IPS-11a (cell line): ENCODE measurements around the gene PKD2L1.
"Not testable (repeated sequence)": the region's sequence is repeated elsewhere in the genome, so short reads cannot be mapped to it uniquely, and the experiment has no call there.

ENCODE experiments used
- H3K4me3 ChIP-seq: one replicate; pipeline ENCODE4 v1.5.1; 2013; ENCODE audit warnings: low read depth, low read length, control low read depth

The PKD2L1 gene

GRCh38 chr10:100334762-100335161 is 4.7 kb upstream of the PKD2L1 start:
- H3K4me3 ChIP-seq, result no peak overlapping the region

- no peak overlapping the region for H3K4me3 ChIP-seq
These were observed 3.8 kb upstream of the PKD2L1 start for GRCh38 chr10:100333661-100334440.

GRCh38 chr10:100333106-100333505 is 3.1 kb upstream of the PKD2L1 start:
- H3K4me3 ChIP-seq, result no peak overlapping the region

GRCh38 chr10:100328198-100328597 is 1.8 kb downstream of the PKD2L1 start:
- H3K4me3 ChIP-seq, result no peak overlapping the region

DNA sequence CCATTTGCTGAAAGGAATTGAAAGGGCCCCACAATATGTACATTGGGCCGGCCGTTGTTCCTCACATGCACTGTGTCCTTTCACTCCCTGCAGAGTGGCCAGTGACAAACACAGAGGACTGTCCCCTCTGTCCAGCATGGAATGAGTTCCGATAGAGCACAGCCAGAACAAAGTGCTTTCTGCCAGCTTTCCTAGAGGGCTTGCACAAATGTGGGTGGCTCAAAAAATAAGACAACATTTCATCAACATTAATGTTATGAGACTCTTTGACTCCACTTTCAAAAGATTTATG is 2.4 kb downstream of the PKD2L1 start:
- no peak overlapping the region for H3K4me3 ChIP-seq

DNA sequence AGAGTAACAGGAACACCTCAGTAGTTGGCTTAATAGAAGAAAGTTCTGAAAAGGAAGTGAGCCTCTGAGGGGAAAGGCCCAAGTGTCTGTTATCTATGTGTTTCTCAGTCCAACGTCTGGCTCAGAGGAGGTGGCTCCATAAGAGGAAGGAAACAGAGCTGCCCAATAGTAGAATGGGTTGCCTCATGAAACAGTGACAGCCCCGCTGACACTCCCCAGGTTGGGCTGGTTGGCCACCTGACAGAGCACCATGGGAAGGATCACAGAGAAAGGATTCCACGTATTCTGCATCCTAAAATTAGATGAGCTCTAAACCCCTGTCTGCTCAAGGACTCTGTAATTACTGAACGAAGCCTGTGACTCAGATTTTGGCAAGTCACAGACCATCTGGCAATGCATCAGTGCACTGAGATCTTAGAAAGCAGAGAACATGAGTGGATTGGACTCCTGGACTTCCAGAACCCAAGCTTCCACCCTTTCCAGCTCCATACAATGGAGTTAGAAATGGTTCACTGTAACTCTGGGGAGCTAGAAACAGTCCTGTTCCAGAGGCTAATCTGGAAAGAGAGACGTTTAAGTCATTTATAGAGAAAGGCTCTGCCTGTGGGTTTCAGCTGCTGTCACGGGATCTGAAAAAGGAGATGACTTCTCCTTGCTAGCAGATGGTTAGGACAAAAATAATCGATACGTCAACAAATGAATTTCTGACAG is 2.9 kb downstream of the PKD2L1 start:
- no peak overlapping the region for H3K4me3 ChIP-seq

DNA sequence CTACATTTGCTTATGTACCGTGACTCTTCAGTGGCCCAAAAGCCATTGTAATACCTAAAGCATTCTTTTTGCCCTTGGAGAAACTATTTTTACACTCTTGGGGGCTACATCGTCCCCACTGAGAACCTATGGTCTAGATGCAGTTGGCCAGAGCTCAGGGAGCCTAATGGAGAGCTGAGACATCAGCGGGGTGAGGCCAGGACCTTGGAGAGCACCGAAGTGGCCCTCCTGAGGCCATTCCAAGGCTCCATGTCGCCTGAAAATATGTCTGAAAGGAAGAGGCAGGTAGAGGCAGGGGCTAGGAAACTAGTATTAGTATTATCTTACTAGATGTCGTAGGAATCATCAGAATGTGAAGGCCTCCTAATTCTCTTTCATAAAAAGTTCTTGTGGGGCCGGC is 4.9 kb downstream of the PKD2L1 start:
- H3K4me3 ChIP-seq, result no peak overlapping the region

GRCh38 chr10:100319707-100320402 is 10.2 kb downstream of the PKD2L1 start:
- H3K4me3 ChIP-seq, result no peak overlapping the region

DNA sequence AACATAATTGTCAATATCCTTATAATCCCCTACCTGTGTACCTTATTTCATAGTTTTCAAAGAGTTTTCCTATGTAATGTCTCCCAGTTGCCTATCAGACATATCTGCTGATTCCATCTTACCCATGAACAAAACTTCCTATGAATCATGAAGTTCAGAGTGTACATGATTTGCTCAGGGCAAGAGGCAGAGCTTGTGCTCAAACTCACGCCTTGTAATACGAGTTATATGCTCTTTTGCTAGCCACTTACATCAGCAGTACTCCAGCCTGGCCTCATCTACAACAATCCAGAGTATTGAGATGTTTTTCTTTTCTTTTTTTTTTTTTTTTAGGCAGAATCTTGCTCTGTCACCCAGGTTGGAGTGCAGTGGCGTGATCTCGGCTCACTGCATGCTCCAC is 11.8 kb downstream of the PKD2L1 start:
- no peak overlapping the region for H3K4me3 ChIP-seq

DNA sequence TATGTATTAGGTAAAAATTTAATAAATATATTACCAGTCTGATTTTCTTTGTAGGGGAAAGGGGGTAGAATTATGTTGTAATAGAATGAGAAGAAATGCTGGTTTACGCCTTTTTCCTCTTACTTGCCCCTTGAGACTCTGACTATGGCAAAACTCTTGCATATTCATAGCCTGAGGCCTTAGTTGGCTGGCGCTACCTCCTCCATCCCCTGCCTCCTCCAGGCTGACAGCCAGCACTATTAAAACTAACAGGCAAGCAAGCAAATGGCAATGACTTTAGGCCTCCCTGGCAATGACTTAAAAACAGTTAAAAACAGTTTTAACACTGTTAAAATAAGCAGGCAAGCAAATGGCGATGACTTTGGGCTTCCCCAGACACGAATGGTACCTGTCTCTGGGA is 14.4 kb downstream of the PKD2L1 start:
- H3K4me3 ChIP-seq, result no peak overlapping the region

DNA sequence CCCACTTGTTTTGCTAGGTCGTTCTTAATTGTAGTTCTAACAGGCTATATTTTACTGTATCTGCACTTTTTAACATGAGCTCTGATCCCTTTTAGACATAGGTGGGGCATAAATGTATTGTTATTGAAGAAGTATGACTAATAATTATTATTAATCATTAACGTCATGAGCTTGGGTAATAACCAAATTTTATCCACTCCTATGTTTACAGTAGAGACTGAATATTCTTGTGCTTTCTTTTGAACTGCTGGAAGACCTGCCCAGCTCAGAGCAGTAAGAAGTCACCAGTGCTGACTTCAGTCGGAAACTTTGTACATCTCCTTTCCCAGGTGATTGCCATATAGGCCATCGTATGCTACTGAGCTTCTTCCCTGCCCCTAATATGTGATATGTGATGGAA is 18.7 kb downstream of the PKD2L1 start:
- H3K4me3 ChIP-seq, result no peak overlapping the region

GRCh38 chr10:100307684-100308083 is 22.3 kb downstream of the PKD2L1 start:
- no peak overlapping the region for H3K4me3 ChIP-seq

GRCh38 chr10:100306861-100307260 is 23.2 kb downstream of the PKD2L1 start:
- H3K4me3 ChIP-seq, result no peak overlapping the region

DNA sequence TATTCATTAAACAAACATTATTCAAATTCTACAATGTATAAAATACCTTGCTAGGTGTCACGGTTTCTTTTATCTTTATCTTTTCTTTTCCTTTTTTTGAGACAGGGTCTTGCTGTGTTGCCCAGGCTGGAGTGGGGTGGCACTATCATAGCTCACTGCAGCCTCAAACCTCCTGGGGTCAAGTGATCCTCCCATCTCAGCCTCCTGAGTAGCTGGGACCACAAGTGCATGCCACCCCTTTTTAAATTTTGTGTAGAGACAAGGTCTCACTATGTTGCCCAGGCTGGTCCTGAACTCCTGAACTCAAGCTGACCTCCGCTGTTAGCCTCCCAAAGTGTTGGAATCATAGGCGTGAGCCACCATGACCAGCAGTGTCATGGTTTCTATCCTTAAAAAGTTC is 25.6 kb downstream of the PKD2L1 start:
- no peak overlapping the region for H3K4me3 ChIP-seq

DNA sequence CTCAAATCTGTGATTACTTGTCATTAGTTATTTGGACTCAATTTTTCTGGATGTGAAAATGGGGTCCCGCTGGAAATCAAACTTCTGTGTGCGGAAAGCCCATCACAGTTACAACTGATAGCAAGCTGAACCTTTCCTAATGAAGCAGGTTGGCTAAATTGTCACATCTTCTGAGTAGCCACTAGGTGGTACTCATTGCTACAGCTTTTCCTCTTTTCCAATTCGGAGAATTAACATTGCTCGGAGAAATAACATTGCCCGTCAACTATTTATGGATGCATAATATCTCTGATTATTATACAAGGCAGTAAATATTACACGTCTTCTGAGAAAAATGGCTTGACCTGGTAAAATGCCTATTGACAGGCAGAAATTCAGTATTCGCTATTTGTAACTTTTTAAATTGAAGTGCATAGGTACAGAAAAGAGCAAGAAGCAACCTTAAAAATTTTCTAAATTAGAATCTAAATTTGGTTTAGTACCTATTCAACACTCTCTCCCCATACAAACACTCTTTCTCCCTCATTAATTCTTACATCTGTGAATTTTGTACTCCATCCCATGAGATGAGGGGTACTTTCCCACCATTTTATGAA is 26.2 kb downstream of the PKD2L1 start:
- no peak overlapping the region for H3K4me3 ChIP-seq

GRCh38 chr10:100301123-100301522 is 28.9 kb downstream of the PKD2L1 start:
- H3K4me3 ChIP-seq, result not testable (repeated sequence)

GRCh38 chr10:100297242-100297641 is 32.8 kb downstream of the PKD2L1 start:
- no peak overlapping the region for H3K4me3 ChIP-seq

GRCh38 chr10:100293066-100293465 is 37.0 kb downstream of the PKD2L1 start:
- H3K4me3 ChIP-seq, result no peak overlapping the region

DNA sequence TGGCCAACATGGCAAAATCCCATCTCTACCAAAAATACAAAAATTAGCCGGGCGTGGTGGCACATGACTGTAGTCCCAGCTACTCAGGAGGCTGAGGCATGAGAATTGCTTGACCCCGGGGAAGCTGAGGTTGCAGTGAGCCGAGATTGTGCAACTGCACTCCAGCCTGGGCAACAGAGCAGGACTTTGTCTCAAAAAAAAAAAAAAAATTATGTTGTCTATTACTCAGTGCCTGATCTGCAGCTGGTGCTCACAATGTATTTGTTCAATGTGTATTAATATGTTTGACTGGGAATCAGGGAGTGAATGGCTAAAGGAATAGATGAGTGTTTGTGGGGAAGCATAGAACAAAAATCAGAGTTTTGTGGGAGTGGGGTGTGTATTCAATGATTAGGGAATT is 37.7 kb downstream of the PKD2L1 start:
- not testable (repeated sequence) for H3K4me3 ChIP-seq

GRCh38 chr10:100291356-100291755 is 38.7 kb downstream of the PKD2L1 start:
- H3K4me3 ChIP-seq, result no peak overlapping the region

- no peak overlapping the region for H3K4me3 ChIP-seq
These were observed 40.4 kb downstream of the PKD2L1 start for GRCh38 chr10:100289641-100290040.

GRCh38 chr10:100288196-100288595 is 41.8 kb downstream of the PKD2L1 start:
- no peak overlapping the region for H3K4me3 ChIP-seq
